Placental epithelial cell (primary cell): ENCODE measurements around the gene PHF8. TPM values are rescaled to one million over a fixed set of nuclear protein-coding genes. Genes with fewer than 3 reads are reported as not detected.

Experiments
- small RNA-seq: library from RNA; depleted of rRNA; stranded (forward); fragments of <200 nt; gene quantifications from one replicate; pipeline ENCODE3, GENCODE V24; 2012
- total RNA-seq: library from RNA; depleted of rRNA; stranded (reverse); fragments of >200 nt; gene quantifications from 2 replicates; pipeline ENCODE4 v1.2.3, GENCODE V29; 2012

Gene PHF8
- total RNA-seq = 17.1 and 18.1 TPM in 2 replicates

GRCh38 chrX:54044126-54044876, at the start of gene PHF8:
Gene PHF8 (minus strand): TSS chrX:54044473. CDS start chrX:54042728, 1,745 bp downstream.

Small RNA genes within 50 kb of the gene (small RNA-seq; reads per million reads assigned to genes)
- 0.78 reads per million, percentile 46 among the genes with 10 or more reads in this experiment for gene RNA5SP505

Other genes starting within 250 kb of the PHF8 start
- 6.7 and 9.3 TPM in 2 replicates for gene FAM120C, start 138.8 kb upstream of the PHF8 start, total RNA-seq